Middle frontal gyrus (tissue), 1 donor: ENCODE data around the gene ZNF132.
"Not testable (repeated sequence)": the region's sequence is repeated elsewhere in the genome, so short reads cannot be mapped to it uniquely, and the experiment has no call there.

Source experiments
- DNase-seq: peaks from one replicate; pipeline ENCODE4 v3.0.0-alpha.2; 2015; ENCODE audit warnings: low spot score; ENCODE audit errors: extremely low spot score

Gene ZNF132

DNA sequence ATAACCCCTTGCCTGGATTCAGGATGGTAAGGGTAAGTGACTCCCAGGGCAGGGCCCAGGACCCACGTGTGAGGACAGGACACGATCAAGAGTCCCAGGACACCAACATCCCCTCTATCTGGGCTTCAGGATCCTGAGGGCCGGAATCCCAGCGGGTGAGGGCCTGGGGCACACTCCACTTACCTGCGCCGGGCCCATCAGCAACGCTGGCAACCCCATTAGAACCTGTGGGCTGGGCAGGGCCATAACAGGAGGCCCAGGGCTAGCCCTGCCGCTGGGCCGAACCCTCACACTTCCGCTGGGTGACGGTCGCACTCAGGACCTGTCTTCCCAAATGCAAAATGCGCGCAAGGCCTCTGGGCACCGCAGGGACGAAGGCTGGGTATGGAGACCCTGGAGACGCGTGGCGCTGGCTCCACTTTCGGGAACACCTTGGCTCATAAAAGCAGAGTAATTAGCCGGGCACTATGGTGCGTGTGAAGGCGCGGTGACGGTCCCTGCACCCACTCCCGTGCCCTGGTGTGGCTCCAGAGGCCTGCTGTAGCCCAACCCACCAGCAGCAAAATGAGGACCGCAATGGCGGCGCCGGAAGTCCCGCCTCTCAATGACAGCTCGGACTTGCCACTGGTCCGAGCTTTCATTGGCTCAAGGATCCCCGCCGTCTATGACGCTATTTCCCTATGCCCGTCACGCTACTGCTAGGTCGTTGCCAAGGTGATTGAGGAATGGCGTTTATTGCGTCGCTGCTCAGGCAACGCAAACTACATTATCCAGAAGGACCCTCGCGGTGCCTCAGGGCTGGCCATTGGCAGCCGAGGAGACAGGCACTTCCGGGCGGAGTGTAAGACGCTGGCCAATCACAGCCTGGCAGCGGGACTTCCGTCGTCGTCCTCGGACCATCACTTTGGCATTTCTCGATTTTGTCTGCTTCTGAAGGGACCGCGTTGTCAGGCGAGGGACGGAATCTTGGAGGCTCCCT lies at the start of gene ZNF132:
Gene ZNF132 (minus strand): TSS at position 578 of the 979 bp plus-strand sequence. CDS start 332 bp downstream, at position 246.
- DNase-seq, result peak; percentile 99

DNA sequence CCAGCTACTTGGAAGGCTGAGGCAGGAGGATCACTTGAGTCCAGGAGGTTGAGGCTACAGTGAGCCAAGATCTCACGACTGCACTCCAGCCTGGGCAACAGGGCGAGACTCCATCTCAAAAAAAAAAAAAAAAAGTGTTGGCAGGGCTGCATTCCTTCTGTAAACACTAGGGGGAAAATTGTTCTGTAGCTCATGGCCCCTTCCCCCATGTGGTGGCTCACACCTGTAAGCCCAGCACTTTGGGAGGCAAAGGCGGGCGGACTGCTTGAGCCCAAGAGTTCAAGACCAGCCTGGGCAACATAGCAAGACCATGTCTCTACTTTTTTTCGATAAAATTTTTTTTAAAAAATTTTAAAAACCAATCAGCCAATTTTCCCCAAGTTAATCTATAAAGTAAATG lies 44.4 kb upstream of the ZNF132 start:
- not testable (repeated sequence) for DNase-seq

DNA sequence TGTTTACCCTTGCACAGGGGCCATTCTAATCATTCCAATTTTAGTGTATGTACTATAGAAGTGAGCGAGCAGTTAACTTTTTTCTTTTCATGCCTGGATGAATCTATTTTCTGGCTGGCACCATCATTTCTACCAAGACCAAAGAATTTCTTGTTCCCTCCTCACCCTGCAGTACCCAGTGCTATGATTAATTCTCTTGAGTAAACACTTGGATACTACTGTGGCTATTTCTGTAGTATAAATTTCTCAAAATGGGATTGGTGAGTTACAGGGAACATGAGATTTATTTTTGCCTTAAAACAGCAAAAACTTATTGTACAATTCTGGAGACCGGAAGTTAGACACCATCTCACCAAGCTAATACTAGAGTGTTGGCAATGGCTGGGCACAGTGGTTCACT lies 43.8 kb upstream of the ZNF132 start:
- no peak for DNase-seq

DNA sequence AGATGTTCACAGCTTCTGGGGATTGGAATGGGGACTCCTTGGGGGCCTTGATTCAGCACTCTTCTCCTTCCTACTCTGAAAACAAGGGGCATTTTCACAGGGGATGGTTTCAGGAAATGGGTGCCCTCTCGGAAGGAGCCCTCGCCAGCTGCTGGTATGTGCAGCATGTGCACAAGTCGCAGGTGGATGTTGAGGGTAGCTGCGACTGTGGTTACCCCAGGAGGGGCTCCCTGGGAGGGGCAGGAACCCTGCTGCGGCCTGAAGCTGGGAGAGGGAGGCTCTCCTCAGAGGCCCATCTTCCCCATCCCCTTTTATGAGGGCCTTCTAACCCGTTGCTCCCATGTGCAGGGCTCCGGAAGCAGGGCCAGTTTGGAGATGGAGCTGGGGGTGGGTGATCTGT lies 42.4 kb upstream of the ZNF132 start:
- no peak for DNase-seq

DNA sequence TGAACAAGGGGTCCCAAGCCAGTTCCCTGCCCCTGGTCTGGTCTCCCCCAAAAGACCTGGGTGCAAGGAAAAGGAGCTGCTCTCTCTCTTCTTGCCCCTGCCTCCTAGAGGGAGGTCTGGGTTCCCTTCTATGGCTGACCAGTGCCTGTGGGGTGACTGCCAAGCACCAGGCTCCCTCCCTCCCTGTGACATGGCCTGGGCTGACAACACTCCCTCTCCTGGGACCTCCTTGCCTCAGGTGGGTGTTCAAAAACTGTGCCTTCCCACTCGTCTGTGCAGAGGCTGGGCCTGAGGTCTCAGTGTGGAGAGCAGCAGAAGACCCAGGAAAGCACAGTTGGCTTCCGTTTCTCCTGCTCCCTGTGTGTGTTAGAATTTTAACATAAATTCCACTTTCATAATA lies 40.9 kb upstream of the ZNF132 start:
- no peak for DNase-seq

DNA sequence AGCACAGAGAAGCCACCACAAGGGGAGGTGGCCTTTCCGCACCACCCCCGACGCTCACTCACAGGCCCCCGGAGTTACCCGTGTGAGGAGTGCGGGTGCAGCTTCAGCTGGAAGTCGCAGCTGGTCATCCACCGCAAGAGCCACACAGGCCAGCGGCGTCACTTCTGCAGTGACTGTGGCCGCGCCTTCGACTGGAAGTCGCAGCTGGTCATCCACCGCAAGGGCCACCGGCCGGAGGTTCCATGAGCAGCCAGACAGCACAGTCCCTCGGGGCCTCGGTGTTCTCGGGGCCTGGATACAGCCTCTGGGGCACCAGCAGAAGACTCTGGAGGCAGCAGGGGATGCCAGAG lies 40.5 kb upstream of the ZNF132 start:
- DNase-seq, result no peak

DNA sequence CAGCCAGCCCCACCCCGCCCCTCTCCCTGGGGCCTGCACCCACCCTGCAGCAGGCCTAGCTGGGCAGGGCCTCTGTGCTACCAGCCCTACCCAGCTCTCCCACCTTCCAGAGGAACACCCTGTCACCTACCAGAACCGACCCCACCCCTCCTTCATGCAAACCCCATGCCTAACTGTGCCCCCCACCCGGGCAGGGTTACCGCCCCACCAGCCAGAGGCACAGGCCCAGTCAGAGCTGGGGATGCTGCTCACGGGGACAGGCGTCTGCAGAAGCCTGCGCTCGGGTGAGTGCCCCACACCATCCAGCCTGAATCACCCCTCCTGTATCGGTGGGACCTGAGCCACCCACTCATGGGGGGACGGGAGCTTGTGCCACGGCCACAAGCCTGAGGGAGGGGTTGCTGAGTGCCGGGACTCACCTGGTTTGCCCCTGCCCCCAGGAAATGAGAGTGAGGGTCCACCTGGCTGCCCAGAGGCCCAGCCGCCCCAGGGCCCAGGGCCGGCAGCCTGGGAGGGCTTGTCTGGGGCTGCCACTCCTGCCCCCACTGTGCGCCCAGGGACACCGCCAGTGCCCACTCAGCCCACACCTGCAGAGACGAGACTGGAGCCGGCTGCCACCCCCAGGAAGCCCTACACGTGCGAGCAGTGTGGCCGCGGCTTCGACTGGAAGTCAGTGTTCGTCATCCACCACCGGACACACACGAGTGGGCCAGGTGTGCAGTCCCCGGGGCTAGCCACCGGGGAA lies 40.0 kb upstream of the ZNF132 start:
- no peak for DNase-seq

DNA sequence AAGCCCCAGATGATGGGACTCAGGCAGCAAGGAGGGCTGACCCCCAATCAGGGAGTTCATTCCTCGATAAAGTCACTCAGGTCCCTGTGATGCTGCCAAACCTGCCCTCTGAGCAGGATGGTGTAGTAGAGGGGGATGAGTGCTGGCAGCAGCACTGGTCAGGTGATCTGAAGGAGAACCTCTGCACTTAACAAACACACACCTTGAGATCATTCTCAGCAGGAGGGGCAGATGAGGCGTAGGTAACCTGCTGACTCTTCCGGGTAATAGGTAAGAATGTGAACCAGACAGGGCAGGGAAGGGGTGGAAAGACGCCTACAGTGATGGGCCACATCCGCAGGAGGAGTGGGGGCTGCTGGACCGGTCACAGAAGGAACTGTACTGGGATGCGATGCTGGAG lies 39.4 kb upstream of the ZNF132 start:
- no peak for DNase-seq

DNA sequence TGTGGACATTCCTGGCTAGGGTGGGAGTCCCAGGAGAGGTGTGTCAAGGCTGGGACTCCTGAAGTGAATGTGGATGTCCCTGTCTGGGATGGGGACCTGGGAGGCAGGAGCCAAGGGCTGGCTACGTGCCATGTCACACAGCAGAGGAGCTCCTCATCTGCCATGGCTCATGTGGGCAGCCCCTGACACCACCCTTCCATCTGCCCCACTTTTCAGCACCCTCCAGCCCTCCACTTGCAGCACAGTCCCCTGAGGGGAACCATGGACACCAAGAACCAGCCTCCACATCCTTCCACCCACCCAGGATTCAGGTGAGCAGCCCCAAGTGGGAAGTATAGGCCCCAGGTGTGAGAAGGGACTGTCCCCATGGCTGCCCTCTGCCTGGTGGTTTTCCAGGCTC lies 37.9 kb upstream of the ZNF132 start:
- DNase-seq, result no peak

DNA sequence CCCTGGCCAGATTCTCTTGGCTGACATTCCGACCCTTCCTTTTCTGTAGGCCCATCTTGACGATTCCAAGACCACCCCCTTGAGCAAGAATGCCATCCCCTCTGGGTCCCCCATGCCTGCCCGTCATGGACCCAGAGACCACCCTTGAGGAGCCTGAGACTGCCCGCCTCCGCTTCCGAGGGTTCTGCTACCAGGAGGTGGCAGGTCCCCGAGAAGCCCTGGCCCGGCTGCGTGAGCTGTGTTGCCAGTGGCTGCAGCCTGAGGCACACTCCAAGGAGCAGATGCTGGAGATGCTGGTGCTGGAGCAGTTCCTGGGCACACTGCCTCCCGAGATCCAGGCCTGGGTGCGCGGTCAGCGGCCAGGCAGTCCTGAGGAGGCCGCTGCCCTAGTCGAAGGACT lies 37.2 kb upstream of the ZNF132 start:
- no peak for DNase-seq

DNA sequence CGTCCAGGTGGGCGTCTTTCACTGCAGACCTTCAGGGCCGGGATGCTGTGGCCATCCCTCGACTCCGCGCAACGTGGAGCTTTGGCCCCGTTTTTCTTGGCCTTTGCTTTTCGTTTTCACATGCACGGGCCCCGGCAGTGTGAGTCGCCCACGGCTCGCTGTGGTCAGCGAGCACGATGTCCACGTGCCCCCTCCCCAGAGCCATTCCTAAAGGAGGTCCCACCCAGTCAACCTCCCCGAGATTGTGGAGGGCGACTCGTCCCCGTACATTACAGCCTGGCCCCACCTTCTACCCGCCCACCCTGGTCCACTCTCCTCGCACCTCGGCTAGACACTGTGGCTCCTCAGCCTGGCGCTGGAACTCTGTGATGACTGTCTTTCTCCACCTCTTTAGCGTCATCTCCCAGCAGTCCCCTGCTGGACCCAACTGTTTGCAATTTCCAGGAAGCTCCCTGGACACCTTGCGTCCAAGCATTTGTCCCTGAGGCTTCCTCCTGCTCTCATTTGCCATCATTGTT lies 36.6 kb upstream of the ZNF132 start:
- no peak for DNase-seq

DNA sequence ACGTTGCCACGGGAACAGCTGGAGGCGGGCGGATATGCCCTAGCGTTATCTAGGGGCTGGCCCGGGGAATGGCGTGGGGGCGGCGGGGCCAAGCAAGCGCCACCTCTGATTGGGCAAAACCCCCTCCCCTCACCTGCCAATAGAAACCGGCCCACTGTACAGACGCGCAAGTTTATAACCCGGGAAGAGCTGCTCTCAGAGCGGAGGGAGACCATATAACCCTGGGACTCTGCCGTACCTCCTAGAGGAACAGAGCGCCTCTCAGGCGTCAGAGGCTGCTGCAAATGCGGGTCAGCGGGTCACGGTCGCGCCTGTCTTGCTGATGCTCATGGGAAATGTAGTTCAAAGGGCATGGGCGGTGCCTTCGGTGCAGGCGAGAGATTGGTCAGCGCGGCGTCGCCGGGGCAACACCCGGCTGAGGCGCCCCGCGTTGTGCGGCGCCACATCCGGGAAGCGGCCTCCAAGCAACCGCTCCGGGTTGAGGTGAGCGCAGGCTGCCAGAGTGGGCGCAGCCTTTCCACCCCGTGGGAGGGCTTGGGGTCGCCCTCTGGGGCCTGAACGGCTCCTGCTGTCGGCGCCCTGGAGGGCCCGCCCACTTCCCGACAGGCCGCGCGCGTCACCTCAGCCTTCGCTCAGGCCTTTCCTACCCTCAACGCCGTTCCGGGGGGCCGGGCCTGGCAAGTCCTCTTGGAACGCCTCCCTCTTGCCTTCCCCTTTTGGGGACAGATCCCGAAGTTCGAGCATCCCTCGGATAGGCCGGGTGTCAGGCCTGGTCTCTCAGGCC lies 36.0 kb upstream of the ZNF132 start, which contains the start of gene ZNF446:
Gene ZNF446 (plus strand): TSS at position 639 of the 784 bp plus-strand sequence. CDS start 867 bp downstream, outside the sequence.
- peak; percentile 92 for DNase-seq

DNA sequence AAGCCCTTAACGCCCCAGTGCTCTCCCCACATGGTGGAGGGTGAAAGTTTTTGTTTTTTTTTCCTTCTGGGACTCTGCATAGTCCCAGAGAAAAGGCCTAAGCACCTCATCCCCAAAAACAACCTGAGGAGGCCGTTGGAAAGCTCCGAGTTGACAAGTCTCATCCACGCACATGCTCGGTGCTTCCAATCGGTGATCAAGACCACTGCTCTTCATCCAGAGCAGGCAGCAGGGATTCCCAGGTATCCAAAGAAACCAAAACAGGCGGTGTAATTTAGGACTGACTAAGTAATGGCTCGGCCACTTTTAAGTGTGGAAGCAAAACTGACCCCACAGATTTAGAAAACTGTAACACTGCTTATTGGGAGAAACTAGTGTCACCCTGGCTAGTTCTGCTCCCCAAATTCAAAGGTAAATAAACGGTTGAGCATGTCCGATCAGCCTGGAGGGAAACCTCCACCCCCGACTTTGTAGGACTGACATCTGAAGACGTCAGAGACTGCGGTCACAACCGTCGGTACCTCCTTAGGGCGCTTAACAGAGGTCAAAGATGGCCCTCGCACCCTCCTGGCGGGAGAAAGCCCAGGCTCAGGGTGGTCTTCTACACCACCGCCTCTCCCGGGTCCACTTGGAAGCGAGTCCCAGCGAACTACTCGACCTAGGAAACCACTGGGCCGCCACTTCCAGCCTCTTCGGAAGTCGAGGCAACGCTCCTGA lies 35.2 kb upstream of the ZNF132 start:
- DNase-seq, result no peak

DNA sequence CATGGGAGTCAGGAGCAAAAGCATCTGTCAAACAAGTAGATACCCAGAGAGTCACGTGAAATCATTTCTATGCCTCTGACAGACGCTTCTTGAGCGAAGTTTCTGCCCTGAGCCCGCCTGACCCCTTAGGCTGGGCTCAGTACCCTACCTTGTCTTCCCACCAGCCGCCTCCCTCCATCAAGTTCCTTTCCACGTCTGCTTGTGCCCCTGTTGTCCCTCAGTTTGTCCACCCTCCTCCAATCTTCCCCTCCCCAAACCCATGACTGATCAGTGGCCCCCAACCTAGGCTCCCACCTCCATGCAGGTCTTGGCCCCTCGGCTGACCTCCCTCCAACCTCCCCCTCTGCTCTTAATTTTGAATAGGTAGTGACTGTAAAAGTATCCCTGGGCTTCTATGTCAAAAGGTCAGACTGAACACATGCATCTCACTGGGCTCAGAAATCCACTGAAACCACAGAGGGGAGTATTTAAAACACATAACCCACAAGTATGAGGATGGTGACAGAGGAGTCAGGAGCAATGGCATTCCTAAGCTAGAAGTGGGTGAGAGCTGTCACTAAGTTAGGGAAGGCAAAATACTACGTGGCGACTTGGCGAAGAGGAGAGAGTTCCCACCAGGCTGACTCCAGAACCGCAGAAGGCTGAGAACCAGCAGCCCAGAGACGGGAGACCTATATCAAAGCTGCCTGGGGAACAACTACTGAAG lies 34.5 kb upstream of the ZNF132 start:
- DNase-seq, result no peak

DNA sequence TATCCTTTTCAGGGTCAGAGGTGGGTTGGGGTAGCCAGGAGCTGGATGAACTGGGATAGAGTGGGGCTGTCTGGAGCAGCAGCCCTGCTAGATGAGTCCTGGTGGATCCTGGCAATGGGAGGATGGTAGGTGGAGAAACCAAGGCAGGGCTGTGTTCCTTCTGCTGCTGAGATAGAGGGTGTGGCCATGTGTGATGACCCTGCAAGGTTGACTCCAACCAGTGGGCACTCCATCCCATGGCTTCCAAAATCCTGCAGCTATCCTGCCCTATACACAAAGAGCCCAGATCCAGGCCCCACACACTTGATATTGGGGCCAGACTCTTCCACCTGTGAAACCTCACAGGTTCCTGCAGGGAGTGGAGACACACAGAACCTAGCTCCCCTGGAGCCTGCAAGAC lies 33.8 kb upstream of the ZNF132 start:
- DNase-seq, result no peak

DNA sequence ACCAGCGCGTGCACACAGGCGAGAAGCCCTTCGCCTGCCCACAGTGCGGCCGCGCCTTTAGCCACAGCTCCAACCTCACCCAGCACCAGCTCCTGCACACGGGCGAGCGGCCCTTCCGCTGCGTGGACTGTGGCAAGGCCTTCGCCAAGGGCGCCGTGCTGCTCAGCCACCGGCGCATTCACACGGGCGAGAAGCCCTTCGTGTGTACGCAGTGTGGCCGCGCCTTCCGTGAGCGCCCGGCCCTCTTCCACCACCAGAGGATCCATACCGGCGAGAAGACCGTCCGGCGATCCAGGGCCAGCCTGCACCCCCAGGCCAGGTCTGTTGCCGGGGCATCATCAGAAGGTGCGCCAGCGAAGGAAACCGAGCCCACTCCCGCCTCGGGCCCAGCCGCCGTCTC lies 31.8 kb upstream of the ZNF132 start:
- no peak for DNase-seq

DNA sequence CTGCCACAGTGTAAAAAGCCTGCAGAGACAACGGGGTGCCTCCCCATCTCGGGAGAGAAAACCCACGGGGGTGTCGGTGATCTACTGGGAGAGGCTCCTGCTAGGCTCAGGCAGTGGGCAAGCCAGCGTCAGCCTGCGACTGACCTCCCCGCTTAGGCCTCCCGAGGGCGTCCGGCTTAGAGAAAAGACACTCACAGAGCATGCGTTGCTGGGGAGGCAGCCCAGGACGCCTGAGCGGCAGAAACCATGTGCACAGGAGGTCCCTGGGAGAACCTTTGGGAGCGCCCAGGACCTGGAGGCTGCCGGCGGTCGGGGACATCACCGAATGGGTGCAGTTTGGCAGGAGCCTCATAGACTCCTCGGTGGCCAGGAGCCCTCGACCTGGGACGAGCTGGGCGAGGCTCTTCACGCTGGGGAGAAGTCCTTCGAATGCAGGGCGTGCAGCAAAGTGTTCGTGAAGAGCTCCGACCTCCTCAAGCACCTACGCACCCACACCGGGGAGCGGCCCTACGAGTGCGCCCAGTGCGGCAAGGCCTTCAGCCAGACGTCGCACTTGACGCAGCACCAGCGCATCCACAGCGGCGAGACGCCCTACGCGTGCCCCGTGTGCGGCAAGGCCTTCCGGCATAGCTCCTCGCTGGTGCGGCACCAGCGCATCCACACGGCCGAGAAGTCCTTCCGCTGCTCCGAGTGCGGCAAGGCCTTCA lies 31.0 kb upstream of the ZNF132 start:
- not testable (repeated sequence) for DNase-seq

DNA sequence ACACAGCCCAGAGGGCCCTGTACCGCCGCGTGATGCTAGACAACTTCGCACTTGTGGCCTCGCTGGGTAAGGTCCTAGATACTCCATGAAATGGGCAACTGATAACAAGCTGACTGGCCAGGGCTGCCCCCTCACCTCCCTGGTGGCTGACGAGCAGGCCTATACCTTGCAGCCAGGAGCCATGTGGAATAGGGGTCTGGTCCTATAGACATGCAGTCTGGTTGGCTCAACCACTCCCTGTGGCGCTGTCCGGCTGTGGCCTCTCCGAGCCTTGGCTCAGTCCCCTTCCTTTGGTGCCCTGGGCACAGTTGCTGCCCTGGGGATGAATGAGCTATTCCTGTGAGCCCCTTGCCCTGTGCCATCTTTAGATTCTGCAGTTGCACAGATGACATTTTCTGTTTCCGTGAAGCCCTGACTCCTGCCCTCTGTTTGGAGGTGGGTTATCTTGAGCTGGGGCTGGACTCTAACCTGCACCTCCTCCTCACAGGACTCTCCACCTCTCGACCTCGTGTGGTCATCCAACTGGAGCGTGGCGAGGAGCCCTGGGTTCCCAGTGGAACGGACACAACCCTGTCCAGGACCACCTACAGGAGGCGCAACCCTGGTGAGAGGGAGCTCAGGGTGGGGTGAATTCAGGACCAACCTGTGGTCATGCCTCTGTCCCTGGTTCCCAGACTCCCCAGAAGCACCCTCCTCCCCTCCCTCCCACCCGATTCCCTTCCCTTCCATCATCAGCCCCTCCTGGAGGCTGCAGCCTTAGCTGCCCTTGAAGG lies 29.5 kb upstream of the ZNF132 start:
- DNase-seq, result no peak
